ENCODE measurements around the gene RPS6KA4. TPM values are rescaled to one million over a fixed set of nuclear protein-coding genes. Genes with fewer than 3 reads are reported as not detected.

RPS6KA4 gene
- total RNA-seq, 1 experiment from 2014 or later = 148 TPM

GRCh38 chr11:64396079-64396591, 37.2 kb downstream of the RPS6KA4 start:
- Histone ChIP-seq H3K27me3 (ENCODE audit: low read length) (no peaks in the 10 kb centered on the region), H3K27ac (ENCODE audit: low read length) (no peak overlapping the region), H3K9me3 (ENCODE audit: low read length) (no peaks in the 10 kb centered on the region), H3K4me2 (ENCODE audit: low read length) (no peak overlapping the region), H3K79me2 (ENCODE audit: low read length) (no peaks in the 10 kb centered on the region), H3K4me1 (ENCODE audit: insufficient read depth, low read length) (peaks cover 10% of the 10 kb centered on the region), H3F3A (ENCODE audit: low read length, unreplicated experiment) (no peaks in the 10 kb centered on the region), H2AFZ (ENCODE audit: low read length) (no peak overlapping the region), H4K20me1 (ENCODE audit: low read length) (no peaks in the 10 kb centered on the region), H3K36me3 (ENCODE audit: low read depth, low read length) (no peaks in the 10 kb centered on the region), H3K9me2 (replicated peaks; ENCODE audit: low read length) (no peaks in the 10 kb centered on the region), H3K4me3 (ENCODE audit: low read length) (no peak overlapping the region), H3K9ac (ENCODE audit: low read length) (no peak overlapping the region)
- no peak for TF ChIP-seq EZH2 (IDR thresholded peaks at IDR 0.05; ENCODE audit: low read length, unreplicated experiment)
- no peak for TF ChIP-seq EZH2phosphoT487 (IDR thresholded peaks at IDR 0.05; ENCODE audit: borderline replicate concordance, low read length)
- TF ChIP-seq CTCF (conservative IDR thresholded peaks at IDR 0.05; ENCODE audit: low read depth, low read length) = no peak
- intact Hi-C loops (cut with micrococcal nuclease) = no loop called here
- BruUV-seq (replicated peaks) = no TSS peak
- ChIA-PET CTCF (no interaction called here), POLR2A (ENCODE audit: unreplicated experiment) (no interaction called here)
- ATAC-seq = no peak
- no peak for DNase-seq

GRCh38 chr11:64400102-64400501, 41.1 kb downstream of the RPS6KA4 start:
- intact Hi-C loops (cut with micrococcal nuclease) = no loop called here
- CTCF ChIA-PET = no interaction called here

More at GRCh38 chr11:64400102-64400501, 41.1 kb downstream of the RPS6KA4 start:
- POLR2A ChIA-PET (ENCODE audit: unreplicated experiment) = no interaction called here
- H3F3A ChIP-seq (ENCODE audit: low read length, unreplicated experiment) = no peaks in the 10 kb centered on the region
- H3K9me2 ChIP-seq (replicated peaks; ENCODE audit: low read length) = no peaks in the 10 kb centered on the region
- 0 out of 2 replicates have a peak, but pooled peaks cover 9% of the 10 kb centered on the region for H3K27me3 ChIP-seq (ENCODE audit: low read length)
- no peaks in the 10 kb centered on the region for H4K20me1 ChIP-seq (ENCODE audit: low read length)
- no peak overlapping the region for H3K9ac ChIP-seq (ENCODE audit: low read length)
- ATAC-seq = peak; percentile 86
- no peak overlapping the region for H3K27ac ChIP-seq (ENCODE audit: low read length)
- H3K4me2 ChIP-seq (ENCODE audit: low read length) = peak overlapping the region; percentile 46
- no peaks in the 10 kb centered on the region for H3K36me3 ChIP-seq (ENCODE audit: low read depth, low read length)
- H3K4me1 ChIP-seq (ENCODE audit: insufficient read depth, low read length) = peaks cover 10% of the 10 kb centered on the region
- no TSS peak for BruUV-seq (replicated peaks)
- peak; percentile 47 for DNase-seq
- H3K9me3 ChIP-seq (ENCODE audit: low read length) = no peaks in the 10 kb centered on the region
- TF ChIP-seq EZH2 (IDR thresholded peaks at IDR 0.05; ENCODE audit: low read length, unreplicated experiment) (no peak), CTCF (conservative IDR thresholded peaks at IDR 0.05; ENCODE audit: low read depth, low read length) (no peak), EZH2phosphoT487 (IDR thresholded peaks at IDR 0.05; ENCODE audit: borderline replicate concordance, low read length) (no peak)
- H3K79me2 ChIP-seq (ENCODE audit: low read length) = no peaks in the 10 kb centered on the region
- H3K4me3 ChIP-seq (ENCODE audit: low read length) = no peak overlapping the region
- peak overlapping the region; percentile 12 for H2AFZ ChIP-seq (ENCODE audit: low read length)

Measured in PC-3 (cell line).